GM04503 (cell line): ENCODE data around the gene C6orf132.
"Not testable (repeated sequence)": the region's sequence is repeated elsewhere in the genome, so short reads cannot be mapped to it uniquely, and the experiment has no call there.

Experiments
- DNase-seq: peaks from one replicate; pipeline ENCODE4 v3.0.0-alpha.2; 2012; ENCODE audit warnings: low read depth

Gene C6orf132

DNA sequence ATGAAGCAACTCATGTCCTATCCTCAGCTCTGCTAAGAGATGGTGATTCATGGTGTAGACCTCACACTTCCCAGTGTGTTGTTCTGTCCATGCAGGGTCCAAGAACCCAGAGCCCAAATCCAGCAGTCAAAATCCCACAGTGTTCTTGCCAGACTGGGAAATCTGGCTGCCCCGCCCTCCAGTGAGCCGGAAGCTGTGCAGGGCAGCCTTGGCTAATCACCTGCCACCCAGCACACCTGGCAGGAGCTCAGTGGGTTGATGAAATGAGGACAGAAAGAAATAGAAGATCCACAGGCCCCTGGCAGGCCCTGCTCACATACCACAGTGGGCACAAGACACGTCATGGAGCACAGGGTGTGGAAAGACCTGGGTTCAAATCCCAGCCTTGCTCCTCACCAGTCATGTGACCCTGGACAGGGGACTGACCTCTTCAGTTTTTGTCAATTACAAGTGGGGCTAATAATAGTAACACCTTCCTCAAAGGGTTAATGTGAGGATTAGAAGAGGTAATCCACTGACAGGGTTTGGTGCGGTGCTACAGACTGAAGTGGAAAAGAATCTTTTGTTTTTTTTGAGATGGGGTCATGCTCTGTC is 17.1 kb upstream of the C6orf132 start:
- no peak for DNase-seq

DNA sequence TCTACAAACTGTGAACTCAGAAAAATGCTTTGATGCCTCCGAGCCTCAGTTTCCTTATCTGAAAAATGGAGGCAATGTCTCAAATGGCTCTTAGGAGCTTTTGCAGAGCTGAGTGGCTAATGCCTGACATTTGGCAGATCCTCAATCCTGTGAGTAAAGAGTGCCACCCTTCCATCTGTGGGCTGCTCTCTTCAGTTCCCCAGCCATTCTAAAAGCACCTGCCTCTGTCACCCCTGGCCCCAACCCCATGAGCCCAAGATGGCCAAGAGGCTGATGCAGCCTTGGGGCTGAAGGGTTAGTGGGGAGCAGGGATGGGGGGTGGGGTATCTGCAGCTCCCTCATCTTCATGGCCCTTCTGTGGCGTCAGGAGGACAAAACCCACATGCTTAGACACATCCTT is 16.2 kb upstream of the C6orf132 start:
- no peak for DNase-seq

DNA sequence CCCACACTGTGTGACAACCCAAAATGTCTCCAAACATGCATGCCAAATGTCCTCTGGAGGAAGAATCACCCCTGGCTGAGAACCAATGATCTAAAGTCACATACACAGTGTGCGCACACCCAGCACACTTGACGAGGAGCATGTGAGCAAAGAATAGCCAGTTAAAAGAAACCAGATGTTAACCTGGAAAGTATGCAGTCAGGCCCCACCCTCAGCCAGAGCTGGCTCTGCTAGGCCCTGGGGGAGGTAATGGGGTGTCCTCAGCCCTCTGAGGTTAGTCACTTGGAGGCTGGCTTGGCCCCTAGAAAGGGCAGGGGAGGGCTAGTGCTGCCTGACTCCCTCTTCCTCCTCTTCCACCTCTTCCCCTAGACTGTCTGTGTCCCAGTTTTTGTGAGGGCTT is 15.6 kb upstream of the C6orf132 start:
- DNase-seq: peak; percentile 49

DNA sequence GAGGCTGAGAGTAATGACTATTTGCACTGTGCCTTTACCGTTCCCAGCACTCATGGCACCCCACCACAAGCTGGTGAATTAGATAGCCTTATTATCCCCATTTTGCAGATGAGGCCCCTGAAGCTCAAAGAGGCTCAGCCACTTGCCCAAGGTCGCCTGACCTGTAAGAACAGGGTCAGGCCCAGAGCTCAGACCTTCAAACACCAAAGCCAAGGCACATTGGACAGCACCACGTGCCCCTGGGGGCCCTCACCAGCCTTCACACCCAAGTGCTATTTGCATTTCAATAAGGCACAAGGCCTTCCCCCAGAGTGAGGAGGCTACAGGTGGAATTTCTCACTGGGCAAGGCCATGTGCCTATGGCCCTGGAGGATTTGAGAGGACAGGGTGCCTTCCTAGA is 14.2 kb upstream of the C6orf132 start:
- DNase-seq: no peak

DNA sequence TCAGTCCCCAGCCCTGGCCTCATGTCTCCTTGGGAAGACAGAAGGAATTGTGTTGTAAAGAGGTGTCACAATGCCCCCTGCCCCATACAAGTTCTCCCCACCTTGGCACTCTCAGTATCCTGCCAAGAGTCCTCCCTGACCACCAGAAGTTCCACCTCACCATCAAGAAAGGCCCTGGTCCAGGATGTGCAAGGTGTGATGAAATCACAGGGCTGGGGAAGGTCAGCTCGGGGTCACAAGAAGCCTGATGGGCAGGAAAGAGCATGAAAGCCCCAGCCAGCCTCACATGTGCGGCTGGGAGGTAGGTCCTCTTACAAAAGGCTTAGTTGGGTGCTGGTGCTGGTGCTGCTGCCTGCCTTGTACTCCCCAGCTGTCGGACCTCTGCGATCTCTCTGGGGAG is 12.9 kb upstream of the C6orf132 start:
- no peak for DNase-seq

DNA sequence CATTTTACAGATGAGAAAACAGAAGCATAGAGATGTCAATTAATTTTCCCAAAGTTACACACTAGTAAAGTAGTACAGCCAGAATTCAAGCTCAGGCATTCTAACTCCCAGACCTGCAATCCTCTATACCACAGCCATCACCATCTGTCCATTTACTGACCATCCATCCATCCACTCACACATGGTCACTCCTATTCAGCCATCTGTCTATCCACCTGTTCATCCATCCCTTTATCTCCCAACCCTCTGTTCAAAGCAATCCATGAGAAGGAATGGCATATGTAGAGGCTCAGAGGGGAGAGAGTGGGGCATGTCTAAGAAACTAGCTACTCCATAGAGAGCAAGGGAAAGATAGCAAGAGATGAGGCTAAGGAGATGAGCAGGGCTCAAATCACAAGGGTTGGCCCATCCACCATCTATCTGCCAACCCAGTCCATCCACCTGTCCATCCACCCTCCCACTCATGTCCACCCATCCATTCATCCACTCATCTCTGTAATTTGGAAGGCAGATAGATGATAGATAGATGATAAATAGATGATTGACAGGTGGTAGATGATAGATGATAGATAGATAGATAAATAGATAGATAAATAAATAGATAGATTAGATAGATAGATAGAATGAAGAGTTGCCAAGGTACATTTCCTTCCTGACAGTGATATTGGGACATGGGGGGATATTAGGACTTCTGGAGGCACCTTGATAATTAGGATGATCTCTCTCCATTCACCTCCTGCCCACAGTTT is 12.2 kb upstream of the C6orf132 start:
- no peak for DNase-seq

DNA sequence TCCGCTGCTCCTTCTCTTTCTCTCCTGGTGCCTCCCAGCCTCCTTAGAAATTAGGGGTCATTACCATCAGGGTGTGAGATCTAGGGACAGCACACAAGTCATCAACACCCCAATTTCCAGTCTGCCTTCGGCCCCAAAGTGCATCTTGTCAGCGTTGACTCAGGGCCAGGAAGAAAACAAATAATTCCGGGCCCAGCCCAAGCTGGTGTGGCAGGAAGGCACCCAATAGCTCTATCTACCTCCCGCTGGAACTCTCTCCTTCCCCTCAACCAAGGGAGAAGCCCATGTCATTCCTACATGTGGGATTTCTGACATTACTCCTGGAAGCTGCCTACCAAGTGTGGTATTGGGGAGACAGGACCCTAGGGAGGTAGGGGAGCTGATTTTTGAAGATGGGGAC is 11.5 kb upstream of the C6orf132 start:
- no peak for DNase-seq

DNA sequence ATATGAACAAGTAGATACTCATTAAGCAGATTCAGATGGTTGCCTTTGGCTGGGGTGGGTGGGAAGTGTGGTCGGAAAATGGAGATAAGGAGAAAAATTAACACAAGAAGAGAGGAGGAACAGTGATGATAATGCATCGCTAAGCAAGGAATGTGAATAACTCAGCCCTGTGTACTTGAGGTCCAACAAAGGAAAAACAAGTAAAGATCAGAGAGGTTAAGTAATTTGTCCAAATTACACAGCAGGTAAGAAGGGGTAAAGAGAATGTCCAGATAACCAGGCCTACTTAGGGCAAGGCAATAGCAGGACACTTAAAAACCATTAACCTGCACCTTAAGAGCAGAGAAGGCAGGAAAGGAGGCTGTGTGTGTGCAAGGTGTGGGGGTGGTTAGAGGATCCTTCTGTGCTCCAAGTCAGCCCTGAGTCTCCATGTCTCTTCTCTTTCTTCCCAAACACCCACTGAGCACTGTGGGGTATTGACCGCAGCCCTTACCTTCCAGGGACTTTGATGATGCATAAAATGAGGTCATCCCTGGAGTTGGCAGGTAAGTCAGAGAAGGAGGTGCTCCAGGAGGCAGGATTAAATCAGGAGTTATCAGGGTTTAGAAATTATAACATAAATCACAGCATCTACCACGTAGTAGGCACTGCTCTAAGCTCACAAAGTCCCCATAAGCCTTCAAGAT is 10.3 kb upstream of the C6orf132 start:
- not testable (repeated sequence) for DNase-seq

DNA sequence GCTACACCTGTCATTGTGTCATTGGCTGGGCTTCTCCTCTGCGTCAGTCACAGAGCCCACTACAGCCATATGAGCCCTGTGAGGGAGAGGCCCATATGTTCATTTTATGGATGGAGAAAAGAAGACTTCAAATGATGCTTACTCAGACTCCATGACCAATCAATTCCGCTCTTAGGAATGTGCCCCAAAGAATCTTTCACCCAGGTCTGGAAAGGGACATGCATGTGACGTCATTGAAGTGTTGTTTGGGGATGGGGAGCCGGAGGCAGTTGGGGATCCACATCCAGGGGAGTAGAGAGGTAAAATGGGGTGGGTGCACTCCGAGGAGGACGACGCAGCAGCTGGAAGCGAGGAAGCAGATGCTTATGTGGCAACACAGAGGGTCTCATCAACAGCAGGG is 9.6 kb upstream of the C6orf132 start:
- DNase-seq: no peak

DNA sequence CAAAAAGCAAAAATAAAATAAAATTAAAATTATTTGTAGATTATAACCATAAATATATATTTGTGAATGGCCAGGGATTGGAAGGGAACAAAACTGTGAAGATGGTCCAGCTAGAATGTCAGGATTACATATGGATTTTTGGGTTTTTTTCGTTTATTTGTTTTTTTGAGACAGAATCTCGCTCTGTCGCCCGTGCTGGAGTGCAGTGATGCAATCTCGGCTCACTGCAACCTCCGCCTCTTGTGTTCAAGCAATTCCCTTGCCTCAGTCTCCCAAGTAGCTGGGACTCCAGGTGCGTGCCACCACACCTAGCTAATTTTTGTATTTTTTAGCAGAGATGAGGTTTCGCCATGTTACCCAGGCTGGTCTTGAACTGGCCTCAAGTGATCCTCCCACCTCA is 7.8 kb upstream of the C6orf132 start:
- no peak for DNase-seq

DNA sequence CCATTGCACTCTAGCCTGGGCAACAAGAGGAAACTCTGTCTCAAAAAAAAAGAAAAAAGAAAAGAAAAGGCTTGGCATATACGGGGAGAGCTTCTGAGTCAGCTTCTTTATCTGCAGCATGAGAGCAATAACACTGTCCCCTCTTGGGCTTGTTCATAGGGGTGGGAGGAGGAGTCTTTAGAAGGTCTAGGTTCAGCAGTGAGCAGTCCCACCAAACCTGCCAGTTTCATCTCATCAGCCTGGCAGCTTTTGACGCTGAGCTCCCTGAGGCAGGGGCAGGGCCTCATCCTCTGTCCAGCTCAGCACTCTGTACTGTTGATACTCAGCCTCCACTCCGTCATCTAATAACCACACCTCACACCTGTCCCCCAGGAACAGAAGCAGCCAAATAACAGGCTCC is 5.6 kb upstream of the C6orf132 start:
- no peak for DNase-seq

DNA sequence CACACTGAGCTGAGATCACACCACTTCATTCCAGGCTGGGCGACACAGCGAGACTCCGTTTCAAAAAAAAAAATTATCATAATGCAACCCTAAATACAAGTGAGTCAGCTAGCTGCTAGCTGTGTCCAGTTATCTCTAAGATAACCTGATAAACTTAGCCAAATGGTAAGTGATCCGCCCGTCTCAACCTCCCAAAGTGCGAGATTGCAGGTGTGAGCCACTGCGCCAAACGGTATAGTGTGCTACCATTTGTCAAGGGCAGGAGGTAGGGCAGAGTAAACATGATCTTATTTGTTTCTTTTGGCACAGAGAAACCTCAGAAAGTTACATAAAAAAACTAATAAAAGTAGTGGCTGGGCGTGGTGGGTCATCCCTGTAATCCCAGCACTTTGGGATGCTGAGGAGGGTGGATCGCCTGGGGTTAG is 4.7 kb upstream of the C6orf132 start:
- DNase-seq: no peak

DNA sequence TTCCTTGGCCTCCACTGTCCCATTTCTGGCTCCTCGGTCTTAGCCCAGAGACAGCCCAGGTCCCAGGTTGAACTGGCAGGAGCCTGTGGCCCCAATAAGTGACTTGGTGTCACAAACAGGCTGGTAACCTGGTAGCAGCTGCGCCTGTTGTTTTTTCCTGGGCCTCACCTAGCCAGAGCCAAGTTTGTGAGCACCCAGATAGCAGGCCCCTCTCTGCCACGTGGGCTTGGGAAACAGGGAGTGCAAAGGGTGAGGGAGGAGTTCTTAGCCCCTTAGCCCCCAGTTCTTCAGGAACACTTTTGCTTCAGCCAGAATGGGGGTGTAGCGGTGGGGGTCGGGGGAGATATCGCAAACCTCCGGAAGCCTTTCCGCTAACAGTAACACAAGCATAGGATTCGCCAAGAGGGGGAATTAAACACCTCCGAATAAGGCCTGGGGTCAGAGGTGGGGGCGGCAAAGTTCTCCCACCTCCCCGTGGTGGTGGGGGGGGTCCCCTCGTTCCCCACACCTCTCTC is 760 bp downstream of the C6orf132 start:
- no peak for DNase-seq

DNA sequence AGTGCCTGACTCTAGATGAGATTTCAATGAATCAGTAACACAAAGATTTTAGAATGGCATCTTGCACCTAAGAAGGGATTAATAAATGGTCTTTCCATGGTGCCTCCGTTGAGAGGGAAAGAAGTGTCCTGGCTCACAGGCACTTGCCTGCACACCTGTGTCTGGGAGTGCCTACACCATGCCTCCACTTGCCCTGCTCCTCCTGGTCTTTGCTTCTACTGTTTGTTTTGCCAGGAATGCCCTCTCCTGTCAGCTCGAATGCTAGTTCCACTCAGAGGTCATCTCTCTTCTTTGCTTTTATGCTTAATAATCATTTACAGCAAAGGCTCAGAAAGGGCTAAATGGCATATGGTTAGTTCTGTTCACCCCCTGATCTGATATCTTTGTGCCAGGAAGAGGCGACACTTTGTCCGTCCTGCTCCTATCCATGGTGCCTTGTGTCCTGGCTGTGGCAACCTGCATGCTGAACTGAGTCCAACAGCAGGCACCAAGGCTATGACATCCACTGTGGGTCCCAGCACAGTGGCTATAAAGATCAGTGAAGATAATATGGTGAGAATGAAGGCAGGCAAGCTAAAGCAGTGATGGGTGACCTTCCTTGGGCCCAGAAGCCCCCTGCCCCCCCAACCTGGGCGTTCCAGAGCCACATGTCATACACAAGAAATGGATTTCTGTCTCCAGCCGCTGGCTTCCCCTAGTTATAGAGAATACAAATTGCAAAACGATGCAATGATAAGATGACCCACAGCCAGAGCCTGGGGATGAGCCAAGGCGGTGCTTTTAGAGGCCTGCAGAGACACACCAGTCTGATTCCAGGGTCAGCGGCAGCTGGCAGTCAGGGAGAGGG is 1.4 kb downstream of the C6orf132 start:
- no peak for DNase-seq

DNA sequence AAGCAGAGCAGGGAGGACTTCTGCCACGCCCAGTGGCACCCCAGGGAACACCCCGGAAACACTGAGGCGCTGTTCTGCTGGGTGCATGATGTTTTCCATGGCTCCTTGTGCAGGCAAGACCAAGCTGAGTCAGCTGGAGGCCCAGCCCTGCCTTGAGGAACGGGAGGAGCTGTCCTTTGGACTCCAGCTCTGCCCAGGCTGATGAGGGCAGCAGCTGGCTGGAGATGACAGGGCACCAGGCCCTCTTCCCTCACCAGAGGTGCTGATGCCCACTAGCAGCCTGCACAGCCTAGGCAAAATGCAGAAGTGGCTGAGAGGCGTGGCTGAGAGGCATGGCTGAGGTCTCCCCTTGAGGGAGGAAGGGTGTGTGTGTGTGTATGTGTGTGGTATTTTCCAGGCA is 2.4 kb downstream of the C6orf132 start:
- no peak for DNase-seq

DNA sequence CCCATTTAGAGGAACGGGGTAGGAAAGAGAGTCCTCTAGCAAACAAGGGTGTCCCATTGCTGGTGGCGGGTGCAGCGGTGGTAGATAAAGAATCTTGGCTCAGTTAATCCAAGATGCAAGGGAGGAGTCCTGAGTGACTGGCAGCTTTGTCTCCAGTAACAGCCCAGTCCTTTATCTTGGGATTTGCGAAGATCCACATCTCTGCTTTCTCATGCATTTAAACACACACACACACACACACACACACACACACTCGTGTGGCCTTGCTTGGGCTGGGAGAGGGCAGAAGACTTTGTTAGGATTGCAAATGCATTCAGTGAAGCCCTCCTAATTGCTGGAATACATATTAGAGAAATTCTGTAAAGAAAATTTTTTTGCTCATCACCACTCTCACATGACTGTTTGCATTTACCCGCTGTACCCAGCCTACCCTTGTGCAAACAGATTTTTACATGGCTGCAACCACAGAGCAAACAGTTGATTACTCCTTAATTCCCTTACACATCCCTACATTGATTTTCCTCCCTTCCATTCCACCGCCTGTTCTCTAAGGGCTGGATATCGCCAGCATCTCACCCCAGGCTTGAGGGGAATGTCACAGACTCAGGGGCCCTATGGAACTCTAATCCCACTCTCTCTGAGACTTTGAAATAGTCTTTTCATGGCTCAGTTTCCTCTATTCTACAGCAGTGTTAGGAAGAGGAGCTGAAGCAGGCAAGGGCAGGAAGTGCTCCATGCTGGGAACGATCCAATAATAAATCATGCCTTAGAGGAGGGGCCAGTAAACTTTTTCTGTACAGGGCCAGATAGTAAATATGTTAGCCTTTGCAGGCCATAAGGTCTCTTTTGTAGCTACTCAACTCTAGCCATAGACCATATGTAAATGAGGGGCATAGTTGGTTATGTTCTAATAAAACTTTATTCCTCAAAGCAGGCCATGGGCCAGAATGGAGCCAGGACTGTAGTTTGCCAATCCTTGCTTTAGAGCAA is 3.5 kb downstream of the C6orf132 start:
- DNase-seq: no peak

DNA sequence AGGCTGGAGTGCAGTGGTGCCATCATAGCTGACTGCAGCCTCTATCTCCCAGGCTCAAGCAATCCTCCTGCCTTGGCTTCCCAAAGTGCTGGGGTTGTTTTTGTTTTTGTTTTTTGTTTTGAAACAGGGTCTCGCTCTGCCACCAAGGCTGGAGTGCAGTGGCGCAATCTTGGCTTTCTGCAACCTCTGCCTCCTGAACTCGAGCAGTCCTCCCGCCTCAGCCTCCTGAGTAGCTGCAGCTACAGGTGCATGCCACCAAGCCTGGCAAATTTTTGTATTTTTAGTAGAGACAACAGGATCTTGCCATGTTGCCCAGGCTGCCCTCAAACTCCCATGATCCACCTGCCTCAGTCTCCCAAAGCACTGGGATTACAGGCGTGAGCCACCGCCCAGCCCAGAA is 4.2 kb downstream of the C6orf132 start:
- no peak for DNase-seq

DNA sequence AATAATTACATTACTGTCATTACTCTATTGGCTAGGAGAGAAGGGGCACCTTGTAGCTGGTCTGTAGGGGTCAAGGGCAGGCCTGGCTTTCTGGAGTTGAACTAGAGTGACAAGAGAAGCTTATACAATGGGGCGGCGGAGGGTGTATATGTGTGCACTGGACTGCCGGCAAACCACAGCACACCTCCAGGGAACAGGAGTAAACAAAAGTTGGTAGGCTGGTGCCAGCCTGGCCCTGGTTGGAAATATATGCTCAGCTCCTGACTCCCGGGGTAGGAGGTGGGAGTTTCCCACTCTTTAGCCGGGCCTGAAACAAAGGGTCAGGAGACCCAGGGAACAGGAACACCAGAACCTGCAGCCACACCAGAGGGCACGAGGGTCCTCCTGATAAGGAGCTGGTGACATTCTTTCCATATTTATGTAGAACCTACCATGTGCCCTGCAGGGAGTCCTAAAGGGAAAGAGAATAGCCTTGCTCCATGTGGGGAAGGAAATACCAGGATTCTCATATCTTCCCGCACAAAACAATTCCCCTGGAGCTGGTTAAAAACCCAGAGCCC is 5.1 kb downstream of the C6orf132 start:
- no peak for DNase-seq

DNA sequence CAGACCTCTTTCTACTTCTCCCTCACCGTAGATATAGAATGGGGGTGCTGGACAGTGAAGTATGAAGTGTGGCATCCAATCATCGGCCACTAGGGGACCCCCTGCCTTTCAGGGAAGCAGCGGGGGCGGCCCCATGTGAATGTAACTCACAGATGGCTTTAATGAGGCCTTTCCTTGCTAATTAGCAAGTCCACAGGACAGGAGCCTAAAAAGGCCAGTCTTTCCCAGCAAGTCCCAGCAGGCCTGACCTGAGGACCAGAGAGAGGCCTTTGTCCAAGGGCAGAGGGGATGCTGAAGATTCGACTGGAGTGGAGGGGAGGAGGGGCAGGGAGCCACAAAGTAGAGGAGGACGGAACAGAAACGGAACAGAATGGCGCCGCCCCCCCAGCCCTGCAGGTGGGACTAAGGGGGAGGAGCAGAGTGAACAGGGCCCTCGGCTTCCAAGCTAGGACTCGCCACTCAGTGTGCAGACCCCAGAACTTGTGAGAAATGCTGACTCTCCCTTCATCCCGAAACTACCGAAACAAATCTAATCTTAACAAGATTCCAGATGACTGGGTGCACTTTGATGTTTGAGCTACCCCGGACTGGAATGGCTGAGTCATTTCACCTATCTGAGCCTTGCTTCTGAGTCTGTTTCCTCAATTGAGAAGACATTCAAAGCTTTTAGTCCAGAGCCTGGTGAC is 5.8 kb downstream of the C6orf132 start:
- no peak for DNase-seq

DNA sequence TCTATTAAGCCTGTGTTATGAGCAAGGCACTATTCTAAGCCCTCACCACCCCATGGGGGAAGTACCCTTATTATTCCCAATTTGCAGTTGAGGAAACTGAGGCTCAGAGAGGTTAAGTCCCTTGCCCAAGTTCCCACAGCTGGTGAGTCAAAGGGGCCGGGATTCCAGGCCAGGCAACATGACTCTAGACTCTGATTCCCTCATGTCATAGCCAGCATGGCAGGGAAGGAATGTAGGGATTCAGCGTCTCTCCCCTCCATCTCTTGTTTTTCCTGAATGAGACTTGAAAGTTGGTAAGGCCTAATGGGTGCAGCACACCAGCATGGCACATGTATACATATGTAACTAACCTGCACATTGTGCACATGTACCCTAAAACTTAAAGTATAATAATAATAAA is 6.7 kb downstream of the C6orf132 start:
- DNase-seq: no peak
